ENCODE data around the gene TLL2.

- TF ChIP-seq, protein P1, sequence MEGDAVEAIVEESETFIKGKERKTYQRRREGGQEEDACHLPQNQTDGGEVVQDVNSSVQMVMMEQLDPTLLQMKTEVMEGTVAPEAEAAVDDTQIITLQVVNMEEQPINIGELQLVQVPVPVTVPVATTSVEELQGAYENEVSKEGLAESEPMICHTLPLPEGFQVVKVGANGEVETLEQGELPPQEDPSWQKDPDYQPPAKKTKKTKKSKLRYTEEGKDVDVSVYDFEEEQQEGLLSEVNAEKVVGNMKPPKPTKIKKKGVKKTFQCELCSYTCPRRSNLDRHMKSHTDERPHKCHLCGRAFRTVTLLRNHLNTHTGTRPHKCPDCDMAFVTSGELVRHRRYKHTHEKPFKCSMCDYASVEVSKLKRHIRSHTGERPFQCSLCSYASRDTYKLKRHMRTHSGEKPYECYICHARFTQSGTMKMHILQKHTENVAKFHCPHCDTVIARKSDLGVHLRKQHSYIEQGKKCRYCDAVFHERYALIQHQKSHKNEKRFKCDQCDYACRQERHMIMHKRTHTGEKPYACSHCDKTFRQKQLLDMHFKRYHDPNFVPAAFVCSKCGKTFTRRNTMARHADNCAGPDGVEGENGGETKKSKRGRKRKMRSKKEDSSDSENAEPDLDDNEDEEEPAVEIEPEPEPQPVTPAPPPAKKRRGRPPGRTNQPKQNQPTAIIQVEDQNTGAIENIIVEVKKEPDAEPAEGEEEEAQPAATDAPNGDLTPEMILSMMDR (IDR thresholded peaks at IDR 0.05) = peak in 2 of 3 experiments; percentile 67 to 79
- TF ChIP-seq POLR2A (IDR thresholded peaks at IDR 0.05) = no peak
Measured at GRCh38 chr10:96370584-96371157, 143.1 kb downstream of the TLL2 start.
